Psoas muscle (tissue), 8 donors: Measurements from ENCODE around the gene TMSB10. TPM values are rescaled to one million over a fixed set of nuclear protein-coding genes. Genes with fewer than 3 reads are reported as not detected.

Experiments
- ATAC-seq, 4 donors: fragments of 200-7000 bp; cut with Tn5 transposase; one replicate each; pipeline ENCODE4 v1.9.1; 2020; ENCODE audit warnings: moderate library complexity in 3 of 4, mild to moderate bottlenecking in 2 of 4
- DNase-seq, 2 donors: peaks; one replicate each; pipeline ENCODE4 v3.0.0-alpha.2; 2020
- H3K27ac ChIP-seq: fragments of 200-600 bp; one replicate; pipeline ENCODE4 v1.8.0; 2022
- H3K27me3 ChIP-seq, 3 donors: fragments of 200-600 bp in 1 of 3; one replicate each; pipeline versions ENCODE4 v1.6.1 to v1.8.0; 2013 to 2022; ENCODE audit warnings: low read length in 2 of 3, mild to moderate bottlenecking in 2 of 3, moderate library complexity in 1 of 3; ENCODE audit not compliant: insufficient read depth in 3 of 3
- H3K36me3 ChIP-seq, 2 donors: fragments of 200-600 bp in 1 of 2; one replicate each; pipeline versions ENCODE4 v1.6.1 to v1.8.0; 2013 to 2022; ENCODE audit warnings: low read depth in 1 of 2, mild to moderate bottlenecking in 1 of 2, moderate library complexity in 1 of 2; ENCODE audit not compliant: insufficient read depth in 1 of 2
- H3K4me1 ChIP-seq: fragments of 200-600 bp; one replicate; pipeline ENCODE4 v1.8.0; 2022
- H3K4me3 ChIP-seq: fragments of 200-600 bp; one replicate; pipeline ENCODE4 v1.8.0; 2022; ENCODE audit warnings: mild to moderate bottlenecking
- H3K9me3 ChIP-seq: fragments of 200-600 bp; one replicate; pipeline ENCODE4 v1.8.0; 2022
- WGBS, 3 donors: extraction: QIAGEN DNeasy Blood & Tissue Kit; methylation state at CpG; one replicate each; pipeline versions ENCODE4 v1.1.6 to v1.1.7; 2013; 5-methylcytosine and 5-hydroxymethylcytosine counted together
- intact Hi-C, 2 donors: fragments of 100-400 bp; cut with DNase I; formaldehyde crosslinking; loops; one replicate each; pipeline versions ENCODE4 v1.11.0 to v1.14.2; 2022
- polyA plus RNA-seq, 3 donors: library from polyadenylated mRNA; stranded (reverse); fragments of 200-250 nt; gene quantifications; one replicate each; pipeline ENCODE4 v1.2.3, GENCODE V29; 2013
- total RNA-seq, 4 donors: library from RNA; stranded (reverse); fragmentation: NEBNext Ultra II Directional in 2 of 4; extraction: Animal tissue kit (Norgen Biotek cat#: 25700) in 2 of 4; gene quantifications; one replicate each; pipeline versions ENCODE4 v1.2.1 to v1.2.4, GENCODE V29; 2021 to 2023
- TF ChIP-seq, protein P1 (sequence below): fragments of 200-600 bp; IDR thresholded peaks from one replicate; pipeline ENCODE4 v1.8.0; 2022; ENCODE audit warnings: antibody characterized with exemption
- donor health status: healthy with polysubstance abuse.
- donor health status: DM: no; HTN: no; CAD: no; lungs with moderate emphysema.
- donor health status: Bipolar disorder and iron deficiency.
- donor health status: healthy.
- donor health status: DM: yes; HTN: yes; CAD: no.
- donor health status: DM: no; HTN: no; CAD: no.
- donor health status: DM: no; HTN: no; CAD: no.
- donor health status: DM: yes; HTN: yes; CAD: no.

The TMSB10 gene
- total and polyA plus RNA-seq, 7 donors, result 181 to 849 (median 284) TPM

DNA sequence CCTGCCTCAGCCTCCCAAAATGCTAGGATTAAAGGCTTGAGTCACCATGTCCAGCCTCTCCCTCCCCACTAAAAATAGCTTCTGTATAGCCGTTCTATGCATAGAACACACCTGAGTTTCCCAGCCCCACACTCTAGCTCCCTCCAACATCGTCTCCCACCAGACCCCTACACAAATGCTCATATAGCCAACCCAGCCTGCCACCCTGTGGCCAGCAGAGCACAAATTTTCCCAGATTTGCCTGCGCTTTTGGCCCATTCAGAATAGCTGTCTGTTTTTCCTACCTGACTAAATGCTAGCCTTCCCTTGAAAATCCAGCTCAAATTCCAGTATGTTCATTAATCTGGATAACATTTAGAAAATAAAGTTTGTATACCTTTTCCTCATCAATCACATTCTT is 47.3 kb upstream of the TMSB10 start:
- no peak for DNase-seq
- intact Hi-C loops, result no loop called here
- Histone ChIP-seq H3K27ac (no peak overlapping the region), H3K4me1 (no peaks in the 10 kb centered on the region), H3K36me3 (no peaks in the 10 kb centered on the region), H3K27me3 (peaks cover 0 to 3% (median 0%) of the 10 kb centered on the region in 3 donors), H3K9me3 (no peaks in the 10 kb centered on the region), H3K4me3 (no peak overlapping the region)
- ATAC-seq, result no peak
- 61 to 84% (median 67%) methylated on average over 3 of the region's 3 CpGs for WGBS, 3 donors
- TF ChIP-seq, protein P1, sequence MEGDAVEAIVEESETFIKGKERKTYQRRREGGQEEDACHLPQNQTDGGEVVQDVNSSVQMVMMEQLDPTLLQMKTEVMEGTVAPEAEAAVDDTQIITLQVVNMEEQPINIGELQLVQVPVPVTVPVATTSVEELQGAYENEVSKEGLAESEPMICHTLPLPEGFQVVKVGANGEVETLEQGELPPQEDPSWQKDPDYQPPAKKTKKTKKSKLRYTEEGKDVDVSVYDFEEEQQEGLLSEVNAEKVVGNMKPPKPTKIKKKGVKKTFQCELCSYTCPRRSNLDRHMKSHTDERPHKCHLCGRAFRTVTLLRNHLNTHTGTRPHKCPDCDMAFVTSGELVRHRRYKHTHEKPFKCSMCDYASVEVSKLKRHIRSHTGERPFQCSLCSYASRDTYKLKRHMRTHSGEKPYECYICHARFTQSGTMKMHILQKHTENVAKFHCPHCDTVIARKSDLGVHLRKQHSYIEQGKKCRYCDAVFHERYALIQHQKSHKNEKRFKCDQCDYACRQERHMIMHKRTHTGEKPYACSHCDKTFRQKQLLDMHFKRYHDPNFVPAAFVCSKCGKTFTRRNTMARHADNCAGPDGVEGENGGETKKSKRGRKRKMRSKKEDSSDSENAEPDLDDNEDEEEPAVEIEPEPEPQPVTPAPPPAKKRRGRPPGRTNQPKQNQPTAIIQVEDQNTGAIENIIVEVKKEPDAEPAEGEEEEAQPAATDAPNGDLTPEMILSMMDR, result no peak

DNA sequence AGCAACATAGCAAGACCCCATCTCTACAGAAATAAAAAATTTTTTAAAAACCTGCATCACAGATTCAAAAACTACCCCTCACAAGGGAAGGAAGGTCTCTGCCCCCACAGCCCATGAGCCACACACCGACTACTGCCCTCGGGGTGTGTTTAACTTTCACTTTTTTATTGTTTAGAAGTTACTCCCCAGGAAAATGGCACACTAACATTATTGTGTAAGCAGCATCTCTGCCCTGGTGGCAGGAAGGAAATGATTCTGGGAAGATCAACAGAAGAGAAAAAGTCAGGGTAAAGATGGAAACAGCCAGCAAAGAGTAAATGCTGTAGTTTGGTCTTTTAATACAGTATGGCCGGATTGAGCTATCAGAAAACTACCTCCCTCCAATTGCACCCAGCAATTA is 46.5 kb upstream of the TMSB10 start:
- TF ChIP-seq, protein P1, result no peak
- H3K27me3 ChIP-seq, result peaks cover 0 to 2% (median 0%) of the 10 kb centered on the region in 3 donors
- ATAC-seq (no peak), DNase-seq (no peak)
- H3K27ac ChIP-seq, result no peak overlapping the region
- WGBS, 3 donors, result 74 to 83% (median 77%) methylated on average over 3 of the region's 3 CpGs
- H3K4me1 ChIP-seq, result no peaks in the 10 kb centered on the region
- no peaks in the 10 kb centered on the region for H3K36me3 ChIP-seq
- no peaks in the 10 kb centered on the region for H3K9me3 ChIP-seq
- H3K4me3 ChIP-seq, result no peak overlapping the region
- intact Hi-C loops, result no loop called here

DNA sequence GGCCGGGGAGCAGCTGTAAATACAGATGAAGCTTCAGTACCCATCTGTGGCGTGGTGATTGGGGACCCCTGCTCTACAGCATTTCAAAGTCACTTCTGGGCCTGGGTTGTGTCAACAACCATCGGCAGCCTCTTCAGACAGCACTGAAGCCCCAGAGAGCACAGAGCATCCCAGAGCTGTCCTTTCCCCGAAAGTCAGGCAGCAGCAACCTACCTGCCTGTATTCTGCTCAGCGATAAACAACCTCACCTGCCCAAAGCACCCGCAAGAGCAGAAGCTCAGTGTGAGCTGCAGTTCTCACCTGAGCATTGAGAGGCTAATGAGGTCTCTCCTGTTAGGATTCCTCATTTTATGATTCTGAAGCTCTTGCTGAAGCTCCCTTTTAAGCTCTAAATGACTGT is 43.9 kb upstream of the TMSB10 start:
- no peak overlapping the region for H3K4me3 ChIP-seq
- H3K27ac ChIP-seq, result no peak overlapping the region
- H3K27me3 ChIP-seq, result no peaks in the 10 kb centered on the region
- TF ChIP-seq, protein P1, result no peak
- no peaks in the 10 kb centered on the region for H3K36me3 ChIP-seq
- DNase-seq, result no peak
- ATAC-seq, result no peak
- 53 to 61% (median 58%) methylated on average over 6 of the region's 6 CpGs for WGBS, 3 donors
- intact Hi-C loops, result no loop called here
- H3K9me3 ChIP-seq, result no peaks in the 10 kb centered on the region
- no peaks in the 10 kb centered on the region for H3K4me1 ChIP-seq

DNA sequence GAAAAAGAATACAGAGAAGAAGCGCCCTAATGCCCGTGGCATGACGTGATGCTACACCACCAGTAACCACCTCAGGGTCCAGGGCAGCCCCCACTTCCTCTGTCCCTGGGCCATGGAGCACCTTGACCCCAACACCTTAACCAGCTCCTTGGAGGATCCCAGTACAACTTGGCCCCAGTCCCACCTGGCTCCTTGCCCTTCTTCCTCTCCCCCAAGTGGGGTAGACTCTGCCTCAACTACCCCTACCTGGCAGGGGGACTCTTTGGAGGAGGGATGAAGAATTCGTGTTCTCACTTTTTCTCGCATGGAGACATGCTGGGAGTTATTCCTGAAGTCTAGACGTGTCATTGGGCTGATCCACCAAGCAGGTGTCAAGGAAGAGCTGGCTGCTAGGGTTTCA is 43.5 kb upstream of the TMSB10 start:
- no peak overlapping the region for H3K27ac ChIP-seq
- no peaks in the 10 kb centered on the region for H3K9me3 ChIP-seq
- H3K4me1 ChIP-seq, result no peaks in the 10 kb centered on the region
- 61 to 65% (median 62%) methylated on average over 6 of the region's 6 CpGs for WGBS, 3 donors
- TF ChIP-seq, protein P1, result no peak
- DNase-seq (no peak), ATAC-seq (no peak)
- intact Hi-C loops, result no loop called here
- no peak overlapping the region for H3K4me3 ChIP-seq
- no peaks in the 10 kb centered on the region for H3K36me3 ChIP-seq
- no peaks in the 10 kb centered on the region for H3K27me3 ChIP-seq

DNA sequence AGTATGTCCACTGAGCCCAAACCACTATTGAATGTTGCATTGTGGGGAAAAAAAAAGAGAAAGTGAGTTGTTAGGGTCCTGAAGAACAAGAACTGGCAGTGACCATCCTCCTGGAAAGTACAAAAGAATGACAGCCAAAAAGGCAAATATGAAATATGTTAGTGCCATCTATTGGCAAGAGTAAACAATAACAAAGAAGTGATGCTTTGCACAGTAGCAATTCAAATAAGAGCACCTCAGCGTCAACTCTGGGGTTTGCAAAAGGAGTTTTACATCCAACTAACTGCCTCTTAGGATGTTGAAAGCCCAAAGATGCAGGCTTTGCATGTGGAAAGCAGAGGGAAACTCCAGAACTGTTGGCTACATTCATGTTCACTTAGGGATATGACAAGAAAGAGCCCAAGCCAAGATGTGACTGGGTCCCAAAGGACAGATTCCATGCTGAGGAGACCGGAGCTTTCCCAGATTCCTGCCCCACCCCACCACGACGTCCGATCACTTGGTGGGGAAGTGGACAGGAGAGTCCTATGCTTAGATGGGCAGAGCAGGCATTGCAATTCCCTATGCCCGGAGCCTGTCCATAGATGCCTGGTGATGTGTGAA is 40.2 kb upstream of the TMSB10 start:
- H3K9me3 ChIP-seq, result no peaks in the 10 kb centered on the region
- ATAC-seq (no peak), DNase-seq (no peak)
- TF ChIP-seq, protein P1, result no peak
- H3K4me3 ChIP-seq, result no peak overlapping the region
- intact Hi-C loops, result no loop called here
- H3K4me1 ChIP-seq, result no peaks in the 10 kb centered on the region
- H3K27me3 ChIP-seq, result no peaks in the 10 kb centered on the region
- H3K36me3 ChIP-seq, result no peaks in the 10 kb centered on the region
- WGBS, 3 donors, result 47 to 51% (median 47%) methylated on average over 6 of the region's 6 CpGs
- no peak overlapping the region for H3K27ac ChIP-seq
